Testis (tissue), 3 donors: ENCODE results near the gene AQP5. TPM values are rescaled to one million over a fixed set of nuclear protein-coding genes. Genes with fewer than 3 reads are reported as not detected.

ENCODE experiments used
- DNase-seq: peaks from one replicate; pipeline ENCODE4 v3.0.0-alpha.2; 2019
- H3K27ac ChIP-seq, 2 donors: fragments of 200-600 bp; sonication (generic); one replicate each; pipeline ENCODE4 v1.5.1; 2019
- H3K27me3 ChIP-seq: fragments of 200-600 bp; sonication (generic); one replicate; pipeline ENCODE4 v1.5.1; 2019
- H3K36me3 ChIP-seq: fragments of 200-600 bp; sonication (generic); one replicate; pipeline ENCODE4 v1.5.1; 2017; ENCODE audit warnings: low read depth; ENCODE audit errors: missing control alignments
- H3K4me1 ChIP-seq: fragments of 200-600 bp; sonication (generic); one replicate; pipeline ENCODE4 v1.5.1; 2019
- H3K4me3 ChIP-seq, 2 donors: fragments of 200-600 bp; sonication (generic); one replicate each; pipeline ENCODE4 v1.5.1; 2017 to 2019
- H3K9me3 ChIP-seq: fragments of 200-600 bp; sonication (generic); one replicate; pipeline ENCODE4 v1.5.1; 2017
- POLR2A ChIP-seq: fragments of 450-650 bp; IDR thresholded peaks from one replicate; pipeline ENCODE4 v1.6.1; 2017; ENCODE audit warnings: antibody characterized with exemption, mild to moderate bottlenecking, moderate library complexity
- WGBS, 2 donors: methylation state at CpG; one replicate each; pipeline ENCODE4 v1.1.5; 2018; 5-methylcytosine and 5-hydroxymethylcytosine counted together
- intact Hi-C: fragments of 100-400 bp; cut with DNase I; formaldehyde crosslinking; loops from one replicate; pipeline ENCODE4 v1.15.1; 2023; ENCODE audit warnings: low total_unique reads
- polyA plus RNA-seq: library from polyadenylated mRNA; stranded (reverse); fragments of 350-450 nt; fragmentation: Illumina TruSeq; extraction: RNeasy Lipid Tissue Mini Kit (QIAGEN cat#74804); gene quantifications from one replicate; pipeline ENCODE4 v1.2.3, GENCODE V29; 2014; ENCODE audit warnings: low read depth, low replicate concordance; ENCODE audit not compliant: insufficient read depth
- total RNA-seq, 2 donors: library from RNA; depleted of rRNA; stranded (reverse); fragments of >200 nt; gene quantifications; one replicate each; pipeline ENCODE4 v1.2.3, GENCODE V29; 2016
- TF ChIP-seq, protein P1 (sequence below), 3 experiments: fragments of 450-650 bp in 2 of 3; fragments of 200-600 bp in 1 of 3; sonication (generic) in 1 of 3; IDR thresholded peaks; one replicate each; pipeline ENCODE4 v1.5.1; 2016 to 2019; ENCODE audit warnings: antibody characterized with exemption in 3 of 3, mild to moderate bottlenecking in 2 of 3, moderate library complexity in 1 of 3

AQP5 gene
- total and polyA plus RNA-seq, 3 donors from 2014 or later = 128 to 414 (median 134) TPM

DNA sequence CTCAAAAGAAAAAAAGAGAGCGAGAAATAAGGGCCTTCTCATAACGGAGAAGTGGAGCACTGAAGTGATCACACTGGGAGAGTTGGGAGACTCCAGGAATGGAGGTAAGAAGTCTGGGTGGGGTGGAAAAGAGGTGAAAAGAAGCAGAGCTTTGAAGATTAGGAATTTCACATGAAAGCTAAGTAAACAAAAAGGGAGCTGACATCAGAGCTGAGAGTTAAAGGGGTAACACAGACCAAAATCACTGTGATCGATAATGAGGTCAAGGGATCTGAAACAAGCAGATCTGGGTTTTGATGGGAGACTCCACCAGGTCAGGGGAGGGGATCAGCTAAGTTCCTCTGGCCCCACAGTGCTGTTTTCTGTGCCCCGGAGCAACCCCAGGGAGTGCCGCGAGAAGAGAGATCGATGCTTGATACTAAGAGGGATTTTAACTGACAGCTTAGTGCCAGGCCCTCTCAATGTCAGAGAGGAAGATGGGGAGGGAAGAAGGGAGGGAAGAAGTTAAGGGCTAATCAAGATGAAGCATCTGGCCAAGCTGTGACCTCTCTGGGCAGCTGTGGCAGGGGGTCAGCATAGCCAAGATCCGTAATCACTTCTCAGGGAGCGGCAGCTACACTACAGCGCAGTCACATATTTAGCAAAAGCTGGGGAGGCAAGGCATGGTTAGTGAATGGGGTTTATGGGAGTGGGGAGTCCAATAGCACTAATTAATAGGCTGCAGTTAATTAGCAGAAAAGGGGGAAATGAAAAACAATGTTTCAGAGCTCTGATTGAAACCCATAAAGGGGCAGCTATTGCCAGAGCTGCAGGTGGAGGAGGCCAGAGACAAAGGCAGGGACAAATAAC, 19.1 kb downstream of the AQP5 start:
- DNase-seq = no peak
- no peaks in the 10 kb centered on the region for H3K27me3 ChIP-seq
- intact Hi-C loops = no loop called here
- 86 to 93% methylated on average over 10 of the region's 10 CpGs for WGBS, 2 donors
- no peak overlapping the region for H3K27ac ChIP-seq
- TF ChIP-seq POLR2A = no peak
- TF ChIP-seq, protein P1, sequence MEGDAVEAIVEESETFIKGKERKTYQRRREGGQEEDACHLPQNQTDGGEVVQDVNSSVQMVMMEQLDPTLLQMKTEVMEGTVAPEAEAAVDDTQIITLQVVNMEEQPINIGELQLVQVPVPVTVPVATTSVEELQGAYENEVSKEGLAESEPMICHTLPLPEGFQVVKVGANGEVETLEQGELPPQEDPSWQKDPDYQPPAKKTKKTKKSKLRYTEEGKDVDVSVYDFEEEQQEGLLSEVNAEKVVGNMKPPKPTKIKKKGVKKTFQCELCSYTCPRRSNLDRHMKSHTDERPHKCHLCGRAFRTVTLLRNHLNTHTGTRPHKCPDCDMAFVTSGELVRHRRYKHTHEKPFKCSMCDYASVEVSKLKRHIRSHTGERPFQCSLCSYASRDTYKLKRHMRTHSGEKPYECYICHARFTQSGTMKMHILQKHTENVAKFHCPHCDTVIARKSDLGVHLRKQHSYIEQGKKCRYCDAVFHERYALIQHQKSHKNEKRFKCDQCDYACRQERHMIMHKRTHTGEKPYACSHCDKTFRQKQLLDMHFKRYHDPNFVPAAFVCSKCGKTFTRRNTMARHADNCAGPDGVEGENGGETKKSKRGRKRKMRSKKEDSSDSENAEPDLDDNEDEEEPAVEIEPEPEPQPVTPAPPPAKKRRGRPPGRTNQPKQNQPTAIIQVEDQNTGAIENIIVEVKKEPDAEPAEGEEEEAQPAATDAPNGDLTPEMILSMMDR (IDR thresholded peaks at IDR 0.05) = no peak
- H3K9me3 ChIP-seq = no peaks in the 10 kb centered on the region
- H3K36me3 ChIP-seq = no peaks in the 10 kb centered on the region
- no peak overlapping the region for H3K4me3 ChIP-seq
- H3K4me1 ChIP-seq = peaks cover 7% of the 10 kb centered on the region

- intact Hi-C loops = no loop called here
- H3K36me3 ChIP-seq = no peaks in the 10 kb centered on the region
- H3K27ac ChIP-seq = no peak overlapping the region
- WGBS, 2 donors = 64 to 71% methylated on average over 7 of the region's 7 CpGs
- H3K9me3 ChIP-seq = no peaks in the 10 kb centered on the region
- H3K4me3 ChIP-seq = no peak overlapping the region
- H3K4me1 ChIP-seq = peaks cover 7% of the 10 kb centered on the region
- no peak for DNase-seq
- H3K27me3 ChIP-seq = no peaks in the 10 kb centered on the region
- no peak for TF ChIP-seq POLR2A
- TF ChIP-seq, protein P1 (IDR thresholded peaks at IDR 0.05) = no peak
Observed at GRCh38 chr12:49982246-49983087, 20.8 kb downstream of the AQP5 start.

- no peak overlapping the region for H3K4me3 ChIP-seq
- no peak overlapping the region for H3K27ac ChIP-seq
- intact Hi-C loops = no loop called here
- 26 to 41% methylated on average over 8 of the region's 8 CpGs for WGBS, 2 donors
- no peaks in the 10 kb centered on the region for H3K36me3 ChIP-seq
- H3K27me3 ChIP-seq = no peaks in the 10 kb centered on the region
- H3K4me1 ChIP-seq = peaks cover 7% of the 10 kb centered on the region
- no peaks in the 10 kb centered on the region for H3K9me3 ChIP-seq
- TF ChIP-seq POLR2A = no peak
- TF ChIP-seq, protein P1 (IDR thresholded peaks at IDR 0.05) = no peak
- DNase-seq = no peak
Observed at GRCh38 chr12:49983892-49984291, 22.2 kb downstream of the AQP5 start.

DNA sequence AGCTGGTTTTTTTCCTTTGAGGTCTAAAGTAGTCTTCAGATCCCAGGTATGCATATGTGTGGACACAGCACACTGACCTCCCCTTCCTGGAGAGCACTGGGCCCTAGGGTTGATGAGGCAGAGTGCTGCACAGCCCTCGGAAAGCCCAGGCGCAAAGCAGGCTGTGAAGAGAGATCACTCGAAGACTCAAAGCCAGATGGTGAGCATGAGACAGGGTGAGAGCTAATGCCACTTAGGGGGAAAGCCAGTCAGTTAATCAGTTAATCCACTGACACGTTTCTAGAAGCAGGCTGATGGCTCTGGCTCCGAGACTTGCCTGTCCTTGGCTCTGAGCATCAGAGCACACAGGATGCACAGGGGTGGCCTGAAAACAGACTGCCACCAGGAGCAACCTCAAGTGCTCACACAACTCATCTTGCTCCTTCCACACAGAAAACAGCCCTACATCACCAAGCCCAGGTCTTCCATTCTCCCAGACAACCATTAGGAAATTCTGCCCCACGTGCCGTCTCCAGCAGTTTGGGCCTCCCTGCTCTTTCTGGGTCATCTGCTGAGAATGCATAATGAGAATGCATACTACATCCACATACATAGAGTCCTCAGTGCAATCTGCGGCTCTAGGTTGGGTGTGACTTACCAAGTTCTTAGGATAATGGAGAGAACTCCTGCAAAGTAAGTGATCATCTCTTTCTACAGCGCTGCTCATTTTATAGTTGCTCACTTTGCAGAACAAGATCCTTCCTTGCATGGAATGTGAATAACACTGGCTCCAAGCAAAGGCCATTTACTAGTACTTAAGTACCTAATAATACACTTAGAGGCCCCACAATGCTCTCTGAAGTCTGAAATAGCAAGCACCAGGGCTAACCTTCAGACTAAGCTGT, 23.0 kb downstream of the AQP5 start:
- no peaks in the 10 kb centered on the region for H3K9me3 ChIP-seq
- no peaks in the 10 kb centered on the region for H3K27me3 ChIP-seq
- no peak overlapping the region for H3K4me3 ChIP-seq
- no peak for DNase-seq
- H3K36me3 ChIP-seq = no peaks in the 10 kb centered on the region
- TF ChIP-seq, protein P1 (IDR thresholded peaks at IDR 0.05) = no peak
- no peak for TF ChIP-seq POLR2A
- H3K27ac ChIP-seq = no peak overlapping the region
- peaks cover 7% of the 10 kb centered on the region for H3K4me1 ChIP-seq
- intact Hi-C loops = no loop called here
- 89 to 93% methylated on average over 8 to 9 of the region's 9 CpGs for WGBS, 2 donors
